Stimulated activated CD4-positive, alpha-beta T cell treated with anti-CD3 and anti-CD28 coated beads, Interleukin-4, amount 100 ng/mL, for 4 hours (primary cell): ENCODE measurements around the gene OR2AG1.

ENCODE experiments used
- DNase-seq, 2 experiments: peaks; one replicate each; pipeline ENCODE4 v3.0.0-alpha.2; 2020

Gene OR2AG1, protein sequence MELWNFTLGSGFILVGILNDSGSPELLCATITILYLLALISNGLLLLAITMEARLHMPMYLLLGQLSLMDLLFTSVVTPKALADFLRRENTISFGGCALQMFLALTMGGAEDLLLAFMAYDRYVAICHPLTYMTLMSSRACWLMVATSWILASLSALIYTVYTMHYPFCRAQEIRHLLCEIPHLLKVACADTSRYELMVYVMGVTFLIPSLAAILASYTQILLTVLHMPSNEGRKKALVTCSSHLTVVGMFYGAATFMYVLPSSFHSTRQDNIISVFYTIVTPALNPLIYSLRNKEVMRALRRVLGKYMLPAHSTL

DNA sequence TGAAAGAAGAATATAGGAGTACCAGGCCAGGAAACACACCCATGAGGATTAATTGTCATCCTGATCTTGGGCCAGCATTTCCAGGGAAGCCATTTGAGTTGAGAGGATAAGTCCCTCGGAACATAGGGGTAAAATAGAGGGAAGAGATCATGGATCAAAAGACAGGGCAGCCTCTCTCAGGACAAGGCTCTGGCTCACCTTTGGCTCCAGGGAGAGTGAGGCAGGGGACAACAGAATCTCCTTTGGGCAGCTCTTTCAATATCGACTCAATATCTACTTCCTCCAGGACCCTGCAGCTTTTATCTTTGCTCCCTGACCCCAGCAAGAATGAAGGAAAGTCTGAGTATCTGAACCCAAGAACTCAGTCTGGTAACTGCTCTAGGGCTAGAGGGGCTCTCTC is at the start of gene OR2AG1:
Gene OR2AG1 (plus strand): TSS at position 301 of the 400 bp plus-strand sequence. CDS start 2,018 bp downstream, outside the sequence.
- DNase-seq, result no peak

DNA sequence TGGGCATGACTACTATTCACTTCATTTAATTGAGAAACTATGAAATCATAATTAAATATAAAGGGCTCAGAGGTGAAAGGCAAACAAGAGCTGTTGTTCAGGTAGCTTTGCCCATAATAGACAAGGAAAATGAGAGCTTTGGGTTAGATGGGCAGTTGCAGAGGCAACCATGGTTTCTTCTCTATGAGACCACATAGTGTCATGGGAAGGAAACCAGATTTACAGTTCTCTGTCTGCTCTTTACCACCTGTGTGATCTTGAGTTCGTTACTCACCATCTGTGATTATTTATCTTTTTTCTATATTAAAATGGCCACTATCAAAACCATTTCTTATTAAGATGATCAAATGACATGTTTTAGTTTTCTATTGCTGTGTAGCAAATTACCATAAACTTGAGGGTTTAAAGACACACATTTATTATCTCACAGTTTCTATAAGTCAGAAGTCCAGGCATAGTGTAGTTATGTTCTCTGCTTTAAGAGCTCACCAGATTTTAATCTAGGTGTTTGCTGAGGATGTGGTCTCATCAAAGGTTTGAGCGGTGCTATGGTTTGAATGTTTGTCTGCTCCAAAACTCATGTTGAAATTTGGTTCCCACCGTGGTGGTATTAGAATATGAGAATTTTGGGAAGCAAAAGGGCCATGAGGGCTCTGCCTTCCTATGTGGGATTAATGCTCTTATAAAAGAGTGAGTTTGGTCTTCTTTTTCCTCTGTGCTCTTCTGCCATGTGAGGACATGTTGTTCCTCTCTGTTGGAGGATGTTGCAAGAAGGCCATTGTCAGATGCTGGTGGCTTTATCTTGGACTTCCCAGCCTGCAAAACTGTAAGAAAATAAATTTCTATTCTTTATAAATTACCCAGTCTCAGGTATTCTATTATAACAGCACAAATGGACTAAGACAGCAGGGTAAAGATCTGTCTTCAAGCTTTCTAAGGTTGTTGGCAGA is 49.2 kb upstream of the OR2AG1 start:
- no peak for DNase-seq

DNA sequence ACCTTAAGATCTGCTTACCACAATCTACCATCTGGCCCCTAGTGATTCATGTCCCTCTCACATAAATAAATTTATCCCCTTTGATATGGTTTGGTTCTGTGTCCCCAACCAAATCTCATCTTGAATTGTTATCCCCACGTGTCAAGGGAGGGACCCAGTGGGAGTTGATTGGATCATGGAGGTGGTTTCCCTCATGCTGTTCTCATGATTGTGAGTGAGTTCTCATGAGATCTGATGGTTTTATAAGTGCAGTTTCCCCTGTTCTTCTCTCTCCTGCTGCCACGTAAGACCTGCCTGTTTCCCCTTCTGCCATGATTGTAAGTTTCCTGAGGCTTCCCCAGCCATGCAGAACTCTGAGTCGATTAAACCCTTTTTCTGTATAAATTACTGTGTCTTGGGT is 48.2 kb upstream of the OR2AG1 start:
- DNase-seq, result no peak

DNA sequence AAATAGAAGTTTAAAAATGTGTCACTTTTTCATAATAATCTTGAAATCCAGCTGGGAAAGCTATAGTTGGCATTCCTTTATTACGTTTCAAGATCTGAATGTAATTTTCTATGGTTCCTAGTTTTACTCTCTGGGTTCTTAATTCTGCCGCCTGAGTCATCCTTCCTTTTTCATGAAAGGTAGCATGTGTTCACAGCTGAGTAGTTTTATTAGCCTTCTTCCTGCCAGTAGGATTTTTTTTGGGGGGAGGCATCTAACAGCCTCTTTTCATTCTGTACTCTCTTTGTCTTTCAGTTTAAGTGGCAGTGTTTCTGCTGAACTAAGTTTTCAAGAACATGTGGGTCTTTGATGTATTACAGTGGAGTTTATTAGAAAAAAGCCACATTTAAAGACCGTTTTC is 47.5 kb upstream of the OR2AG1 start:
- DNase-seq, result no peak

DNA sequence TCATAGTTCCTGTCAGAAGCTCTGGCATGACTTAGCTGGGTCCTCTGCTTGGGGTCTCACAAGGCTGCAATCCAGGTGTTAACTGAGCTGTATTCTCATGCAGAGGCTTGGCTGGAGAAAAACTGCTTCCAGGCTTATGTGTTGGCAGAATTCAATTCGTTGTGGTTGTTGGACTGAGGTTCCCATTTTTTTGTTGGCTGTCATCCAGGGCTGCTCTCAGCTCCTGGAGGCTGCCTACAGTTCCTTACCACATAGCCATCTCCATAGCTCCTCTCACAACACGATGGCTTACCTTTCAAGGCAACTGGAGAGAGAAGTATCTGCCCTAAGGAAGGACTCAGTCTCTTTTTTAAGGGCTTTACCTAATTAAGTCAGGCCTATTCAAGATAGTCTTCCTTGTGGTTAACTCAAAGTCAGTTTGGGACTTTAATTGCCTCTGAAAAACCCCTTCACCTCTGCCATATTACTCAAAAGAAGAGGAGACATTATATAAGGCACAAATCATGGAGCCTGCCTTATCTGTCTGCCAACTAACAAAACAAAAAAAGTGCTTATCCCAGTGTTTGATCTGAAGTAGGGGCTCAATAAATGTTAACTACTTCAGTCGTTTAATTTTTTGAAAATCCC is 46.2 kb upstream of the OR2AG1 start:
- DNase-seq, result no peak

DNA sequence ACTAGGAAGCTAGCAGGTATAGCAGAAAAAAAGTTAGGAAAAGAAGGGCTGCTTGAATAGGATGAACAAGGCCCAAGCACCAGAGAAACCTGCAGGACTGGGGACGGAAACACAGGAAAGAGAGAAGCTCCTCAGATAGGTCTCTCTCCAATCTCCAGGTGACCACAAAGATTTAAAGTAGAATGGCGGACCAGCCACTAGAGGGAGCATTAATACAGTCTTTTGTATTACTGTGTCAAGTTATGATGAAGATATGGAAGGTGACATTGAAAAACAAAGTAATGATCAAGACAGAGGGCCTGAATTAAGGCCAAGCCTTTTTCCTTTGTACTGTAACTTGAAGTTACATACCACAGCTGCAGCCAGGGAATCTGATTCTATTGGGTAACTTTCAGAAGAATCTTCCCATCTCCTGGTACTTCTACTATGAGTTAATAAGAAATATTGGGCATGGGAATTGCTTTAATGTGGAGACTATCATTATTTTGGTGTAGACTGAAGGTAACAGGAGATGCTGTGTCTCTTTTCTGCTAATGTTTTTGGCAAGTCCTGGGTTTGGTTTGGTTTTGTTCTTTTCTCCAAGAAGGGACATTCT is 44.9 kb upstream of the OR2AG1 start:
- DNase-seq, result peak; percentile 46 to 47

DNA sequence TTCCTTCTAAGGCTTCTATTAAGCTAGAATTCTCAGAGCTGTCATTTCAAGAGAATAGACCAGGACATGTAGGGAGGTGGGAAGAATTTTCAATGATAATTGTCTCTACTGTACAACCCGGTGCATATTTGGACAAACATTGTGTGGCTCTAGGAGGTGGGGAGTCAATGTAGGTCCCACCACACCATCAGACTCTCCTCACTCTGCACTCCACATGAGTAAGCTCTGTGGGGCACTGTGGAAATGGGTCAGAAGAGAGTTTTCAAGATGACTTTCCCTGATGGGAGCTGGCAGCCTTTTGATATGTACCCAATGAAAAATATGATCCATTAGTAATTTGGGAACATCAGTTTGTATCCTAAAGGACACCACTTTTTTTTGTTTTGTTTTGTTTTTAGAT is 44.2 kb upstream of the OR2AG1 start:
- DNase-seq, result no peak

DNA sequence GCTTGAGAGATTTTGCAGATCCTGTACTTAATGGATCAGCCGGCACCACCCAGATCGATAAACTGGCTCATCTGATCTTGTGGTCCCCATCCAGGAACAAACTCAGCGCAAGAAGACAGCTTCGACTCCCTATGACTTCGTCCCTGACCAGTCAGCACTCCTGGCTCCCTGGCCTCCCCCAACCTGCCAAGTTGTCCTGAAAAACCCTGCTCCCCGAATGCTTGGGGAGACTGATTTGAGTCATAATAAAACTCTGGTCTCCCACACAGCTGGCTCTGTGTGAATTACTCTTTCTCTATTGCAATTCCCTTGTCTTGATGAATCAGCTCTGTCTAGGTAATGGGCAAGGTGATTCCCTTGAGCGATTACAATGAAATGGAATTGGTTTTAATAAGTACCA is 40.6 kb upstream of the OR2AG1 start:
- DNase-seq, result peak in 1 of 2 experiments; percentile 13

DNA sequence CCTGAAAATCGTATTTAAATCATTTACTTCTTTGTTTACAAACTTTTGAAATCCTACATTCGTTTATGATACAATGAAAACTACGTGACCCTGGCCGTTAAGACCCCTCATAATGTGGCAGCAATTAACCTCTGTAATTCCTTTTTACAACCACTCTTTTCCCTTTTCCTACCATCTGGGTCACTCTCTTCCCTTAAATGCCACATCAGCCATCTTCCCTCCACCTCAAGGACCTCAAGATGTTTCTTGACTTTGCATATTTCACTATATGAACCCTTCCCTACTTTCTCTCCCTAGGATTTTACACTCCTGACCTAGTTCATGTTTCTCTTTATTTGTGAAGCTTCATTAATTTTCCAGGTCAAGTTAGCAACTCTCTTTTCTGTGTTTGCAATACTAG is 37.8 kb upstream of the OR2AG1 start:
- no peak for DNase-seq

DNA sequence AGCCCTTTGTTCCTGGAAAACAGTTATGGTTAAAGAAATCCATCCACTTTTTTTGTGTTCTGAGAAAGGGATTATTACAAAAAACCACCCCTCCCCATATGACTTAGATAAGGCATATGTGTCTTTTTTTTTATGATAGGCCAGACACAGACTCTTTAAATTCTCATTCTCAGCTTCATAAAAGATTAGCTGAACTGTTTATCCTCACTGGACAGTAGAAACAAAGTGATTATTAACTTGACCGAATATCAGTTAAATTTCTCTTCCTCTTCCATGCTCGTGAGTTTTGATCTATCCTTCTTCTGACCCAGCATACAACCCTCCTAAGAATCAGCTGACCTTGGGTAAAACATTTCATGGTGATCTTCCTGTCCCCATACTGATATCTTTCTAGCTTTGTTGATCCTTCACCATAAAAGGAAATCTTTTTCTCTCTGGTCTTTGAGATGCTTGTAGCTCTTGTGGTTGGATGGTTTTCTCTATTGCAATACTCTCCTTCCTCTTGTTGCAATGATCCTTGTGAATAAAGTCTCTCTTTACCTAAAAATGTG is 37.3 kb upstream of the OR2AG1 start:
- DNase-seq, result no peak

DNA sequence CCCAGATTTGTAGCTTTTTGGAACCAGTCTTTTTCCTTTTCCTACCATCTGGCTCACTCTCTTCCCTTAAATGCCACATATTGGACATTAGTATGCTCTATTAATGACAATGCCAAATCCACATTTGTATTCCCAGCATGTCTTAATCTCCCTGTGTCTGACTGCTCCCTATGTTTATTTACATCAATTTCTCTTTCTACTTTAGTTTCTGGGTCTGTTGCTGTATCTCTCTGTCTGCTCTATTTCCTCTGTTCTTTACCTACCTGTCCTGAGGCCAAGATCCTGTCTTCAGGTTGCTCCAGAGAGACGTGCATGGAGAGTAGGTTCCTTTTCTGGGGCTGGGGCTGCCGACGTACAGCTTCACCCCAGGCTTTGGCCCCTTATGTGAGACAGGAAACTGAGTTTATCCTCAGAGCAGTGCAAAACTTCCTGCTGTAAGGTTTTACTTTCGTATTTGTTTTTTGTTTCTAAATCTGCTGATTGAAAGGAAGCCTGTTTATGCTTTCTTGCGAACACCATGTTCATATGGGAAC is 36.7 kb upstream of the OR2AG1 start:
- DNase-seq, result peak in 1 of 2 experiments; percentile 37

DNA sequence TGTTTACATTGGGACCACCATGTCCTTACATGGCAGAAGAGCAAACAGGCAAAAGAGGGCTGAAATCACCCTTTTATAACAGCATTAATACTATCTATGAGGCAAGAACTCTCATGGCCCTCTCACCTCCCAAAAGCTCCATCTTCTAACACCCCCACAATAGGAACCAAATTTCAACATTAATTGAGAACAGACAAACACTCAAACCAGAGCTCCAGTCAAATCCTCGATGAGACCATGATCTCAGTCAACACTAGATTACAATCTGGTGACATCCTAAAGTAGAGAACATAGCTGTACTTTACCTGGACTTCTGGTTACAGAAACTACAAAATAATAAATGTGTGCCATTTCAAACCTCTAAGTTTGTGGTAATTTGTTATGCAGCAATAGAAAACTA is 36.2 kb upstream of the OR2AG1 start:
- no peak for DNase-seq

DNA sequence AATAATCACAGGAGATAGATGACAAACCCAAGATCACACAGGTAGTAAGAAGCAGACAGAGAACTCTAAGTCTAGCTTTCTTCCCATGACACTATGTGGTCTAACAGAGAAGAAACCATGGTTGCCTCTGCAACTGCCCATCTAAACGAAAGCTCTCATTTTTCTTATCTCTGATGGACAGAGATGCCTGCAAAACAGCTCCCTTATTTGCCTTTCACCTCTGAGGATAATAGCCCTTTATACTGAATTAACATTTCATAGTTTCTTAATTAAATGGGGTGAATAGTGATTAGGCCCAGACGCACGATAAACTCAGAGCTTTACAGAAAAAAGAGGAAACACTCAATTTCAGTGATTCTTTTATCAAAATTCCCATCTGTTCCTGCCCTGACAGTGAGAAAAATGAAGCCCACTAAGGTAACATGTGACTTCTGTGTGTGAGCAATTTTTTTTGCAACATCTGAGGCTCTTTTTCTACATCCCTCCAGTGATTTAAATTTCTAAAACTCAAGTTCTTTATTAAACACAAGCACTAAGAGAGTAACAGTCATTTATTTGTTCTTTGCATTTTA is 35.6 kb upstream of the OR2AG1 start:
- DNase-seq, result no peak

DNA sequence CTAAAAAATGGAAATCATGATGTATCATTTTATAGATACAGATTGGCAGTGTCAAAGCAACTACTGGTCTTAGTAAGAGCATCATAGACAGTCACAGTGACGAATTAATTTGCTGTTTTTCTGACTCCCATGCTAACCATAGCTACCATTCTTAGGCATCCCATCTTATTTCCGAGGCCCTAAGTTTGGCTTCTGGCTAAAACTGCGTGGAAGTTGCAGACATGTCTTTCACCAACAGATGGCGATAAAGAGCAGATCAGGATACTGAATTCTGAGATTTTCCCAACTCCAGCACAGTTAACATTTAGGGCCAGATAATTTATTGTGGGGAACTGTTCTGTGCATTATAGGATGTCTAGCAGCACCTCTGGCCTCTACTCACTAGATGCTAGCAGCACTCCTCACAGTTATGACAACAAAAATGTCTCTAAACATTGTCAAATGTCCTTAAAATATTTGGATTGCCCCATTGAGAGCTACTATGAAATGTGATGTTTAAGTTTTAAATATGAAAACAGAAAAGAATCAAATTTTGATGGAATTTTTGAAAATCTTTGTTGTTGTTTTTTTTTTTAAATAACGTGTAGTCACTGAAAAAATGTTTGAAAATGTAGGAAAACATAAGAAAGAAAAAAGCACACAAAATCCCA is 27.4 kb upstream of the OR2AG1 start:
- DNase-seq, result peak in 1 of 2 experiments; percentile 17

DNA sequence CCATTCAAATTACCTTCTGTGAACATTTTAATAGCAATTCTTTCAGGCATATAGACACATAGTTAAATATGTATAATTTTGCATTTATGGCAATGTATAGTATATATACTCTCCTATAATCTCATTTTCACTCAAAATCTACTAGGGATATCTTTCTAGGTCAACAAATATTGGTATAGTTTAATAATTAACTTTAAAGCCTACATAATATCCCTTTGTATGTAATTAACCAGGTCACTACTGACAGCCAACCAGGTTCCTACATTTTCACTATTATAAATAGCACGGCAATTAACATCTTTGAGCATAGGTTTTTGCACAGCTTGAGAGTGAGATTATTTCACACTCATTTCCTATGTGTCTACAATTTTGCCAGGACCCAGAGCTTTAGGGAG is 26.9 kb upstream of the OR2AG1 start:
- no peak for DNase-seq

DNA sequence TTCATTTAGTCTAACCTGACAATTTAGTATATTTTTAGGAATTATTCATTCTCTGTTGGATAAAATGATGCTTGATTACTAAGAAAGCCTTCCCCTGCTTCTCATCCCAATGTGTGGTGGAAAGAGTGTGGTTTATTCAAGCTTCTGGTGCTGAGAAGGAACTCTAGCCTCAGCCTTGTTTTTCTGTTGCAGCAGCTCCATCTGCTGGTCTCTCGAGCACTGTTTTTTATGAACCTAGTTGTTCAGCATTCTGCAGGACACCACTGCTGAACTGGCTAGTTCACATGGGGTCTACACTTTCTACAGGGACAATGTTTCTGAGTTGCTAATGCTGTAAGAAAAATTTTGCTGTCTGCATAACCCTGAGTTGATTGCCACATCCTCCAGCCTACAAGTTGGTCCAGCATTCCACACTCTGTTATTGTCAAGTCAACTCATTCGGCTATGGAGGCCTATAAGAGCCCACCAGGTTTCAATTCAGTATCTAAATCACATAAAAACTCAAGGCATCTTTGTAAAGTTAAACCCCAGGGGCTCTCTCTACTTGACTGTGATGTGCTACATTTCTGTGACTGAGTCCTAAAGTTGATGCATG is 25.4 kb upstream of the OR2AG1 start:
- peak; percentile 35 to 62 for DNase-seq

DNA sequence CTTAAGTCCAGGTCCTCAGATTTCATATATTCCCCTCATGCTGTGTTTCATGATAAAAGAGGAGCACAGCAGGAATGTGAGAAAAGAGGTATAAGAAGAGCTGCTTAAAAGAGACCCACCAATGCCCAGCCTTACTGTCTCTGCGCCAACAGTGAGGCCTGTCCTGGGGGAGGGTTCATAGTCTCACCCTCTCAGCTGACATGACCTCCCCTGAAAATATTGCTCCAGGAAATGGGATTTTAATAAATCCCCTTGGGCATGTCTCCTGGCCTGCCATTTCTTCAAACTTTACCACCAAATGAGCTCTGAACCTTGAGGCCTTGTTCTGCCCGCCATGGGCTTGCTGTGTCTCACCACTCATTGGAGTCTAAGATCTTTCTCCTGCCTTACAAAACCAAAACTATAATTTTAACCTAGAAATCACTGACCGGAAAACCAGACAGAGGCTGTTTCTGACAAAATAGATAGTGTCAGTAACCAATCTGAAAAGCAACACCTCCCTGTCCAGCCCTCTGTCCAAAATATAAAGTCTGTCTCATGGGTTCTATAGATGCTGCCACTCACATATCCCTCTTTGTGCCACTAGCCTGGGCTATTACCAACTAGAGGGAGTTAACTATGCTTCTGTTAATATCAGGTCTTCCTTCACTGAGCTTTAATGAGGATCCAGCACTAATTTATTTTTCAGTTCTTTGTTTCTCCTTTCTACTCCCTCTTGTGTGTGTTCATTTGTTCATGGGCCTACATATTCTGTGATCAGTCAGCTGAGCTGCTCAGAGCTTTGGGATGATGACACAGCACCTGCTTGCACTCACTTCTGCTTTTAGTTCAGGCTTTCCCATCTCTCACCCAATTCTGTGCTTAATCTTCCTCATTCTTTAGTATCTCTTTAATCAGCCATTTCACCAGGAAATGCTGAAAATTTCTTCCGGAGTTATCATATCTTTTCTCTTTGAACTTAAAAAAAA is 10.6 kb upstream of the OR2AG1 start, which contains the start of gene OR2AG2:
Gene OR2AG2 (minus strand): TSS at position 51 of the 968 bp plus-strand sequence. CDS start 3,019 bp downstream, outside the sequence.
- DNase-seq, result no peak

DNA sequence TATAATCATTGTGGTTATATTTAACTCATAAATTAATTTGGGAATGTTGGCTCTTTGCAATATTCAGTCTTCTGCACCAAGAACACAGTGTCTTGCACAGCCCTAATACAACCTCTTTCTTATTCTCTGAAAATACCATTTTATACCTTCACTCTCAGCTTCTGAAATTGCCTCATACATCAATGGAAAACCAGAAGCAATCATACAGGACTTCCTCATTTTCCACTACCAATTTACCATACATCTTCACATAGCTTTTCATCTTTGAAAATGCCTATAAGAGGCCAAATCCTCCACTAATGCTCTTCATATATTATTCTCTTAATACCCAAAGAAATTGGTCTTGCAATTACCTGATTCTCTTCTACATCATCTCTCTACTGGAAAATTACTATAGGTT is 4.3 kb upstream of the OR2AG1 start:
- DNase-seq, result no peak

DNA sequence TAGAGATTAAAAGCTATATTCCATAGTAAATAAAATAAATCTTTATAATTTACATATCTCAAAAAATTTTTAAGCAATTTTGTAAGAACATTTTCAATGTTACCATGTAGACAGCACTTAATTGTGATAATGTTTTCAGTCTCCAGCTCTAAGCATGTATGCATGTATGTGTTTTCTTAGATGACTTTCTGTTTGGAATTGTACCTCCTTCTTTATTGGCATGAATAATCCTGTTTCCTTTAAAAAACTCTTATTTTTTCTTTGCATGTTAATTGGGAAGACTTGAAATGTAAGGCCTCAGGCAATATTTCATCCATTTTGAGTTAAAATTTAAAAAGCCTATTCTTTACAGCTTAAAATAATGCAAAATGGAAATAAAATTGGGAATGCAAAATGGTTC is 2.0 kb upstream of the OR2AG1 start:
- DNase-seq, result no peak

DNA sequence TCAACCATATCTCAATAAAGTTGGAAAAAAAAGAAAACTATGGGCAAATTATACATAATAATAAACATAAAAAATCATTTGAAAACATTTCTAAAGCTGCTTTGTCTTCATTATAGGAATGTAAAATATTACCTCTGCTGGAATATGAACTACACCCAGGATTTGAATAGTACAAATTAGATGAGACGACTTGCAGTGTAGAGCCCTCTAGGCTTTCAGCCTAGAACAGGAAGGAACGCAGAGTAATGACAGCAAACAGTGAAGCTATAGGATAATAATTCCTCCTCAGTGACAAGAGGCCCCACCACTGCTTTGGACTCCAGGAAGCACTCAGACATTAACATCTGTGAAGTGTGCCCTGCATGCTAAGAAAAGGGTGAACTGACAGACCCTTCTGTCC is 7.7 kb downstream of the OR2AG1 start:
- no peak for DNase-seq
